ENCODE data around the gene NTRK1. TPM values are rescaled to one million over a fixed set of nuclear protein-coding genes. Genes with fewer than 3 reads are reported as not detected.

The NTRK1 gene
- total RNA-seq, 4 donors from 2014 or later = 0.09 to 0.57 TPM; not detected in 2

DNA sequence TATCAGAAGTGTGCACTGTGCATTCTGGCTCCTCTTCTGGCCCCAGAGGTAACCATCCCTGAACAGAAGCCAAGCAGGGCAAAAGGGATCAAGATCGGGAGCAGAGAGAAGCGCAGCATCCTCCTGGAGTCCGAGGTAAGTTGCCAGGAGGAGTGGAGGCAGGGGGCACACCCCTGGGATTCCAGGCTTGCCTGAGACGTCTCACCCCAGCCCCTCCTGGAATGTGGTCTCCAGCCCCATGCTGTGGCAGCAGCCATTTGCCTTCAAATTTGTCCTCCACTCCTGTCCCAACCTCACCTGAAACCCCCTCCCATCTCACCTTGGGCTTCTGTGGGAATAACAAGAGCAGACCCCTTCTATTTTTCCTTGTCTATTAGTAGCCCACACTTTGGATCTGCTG, 69.8 kb downstream of the NTRK1 start:
- DNase-seq = no peak
- 0 to 20% methylated on average over 1 of the region's 4 CpGs for WGBS, 2 donors
- no peak for TF ChIP-seq POLR2A (IDR thresholded peaks at IDR 0.05)
- TF ChIP-seq, protein P1, sequence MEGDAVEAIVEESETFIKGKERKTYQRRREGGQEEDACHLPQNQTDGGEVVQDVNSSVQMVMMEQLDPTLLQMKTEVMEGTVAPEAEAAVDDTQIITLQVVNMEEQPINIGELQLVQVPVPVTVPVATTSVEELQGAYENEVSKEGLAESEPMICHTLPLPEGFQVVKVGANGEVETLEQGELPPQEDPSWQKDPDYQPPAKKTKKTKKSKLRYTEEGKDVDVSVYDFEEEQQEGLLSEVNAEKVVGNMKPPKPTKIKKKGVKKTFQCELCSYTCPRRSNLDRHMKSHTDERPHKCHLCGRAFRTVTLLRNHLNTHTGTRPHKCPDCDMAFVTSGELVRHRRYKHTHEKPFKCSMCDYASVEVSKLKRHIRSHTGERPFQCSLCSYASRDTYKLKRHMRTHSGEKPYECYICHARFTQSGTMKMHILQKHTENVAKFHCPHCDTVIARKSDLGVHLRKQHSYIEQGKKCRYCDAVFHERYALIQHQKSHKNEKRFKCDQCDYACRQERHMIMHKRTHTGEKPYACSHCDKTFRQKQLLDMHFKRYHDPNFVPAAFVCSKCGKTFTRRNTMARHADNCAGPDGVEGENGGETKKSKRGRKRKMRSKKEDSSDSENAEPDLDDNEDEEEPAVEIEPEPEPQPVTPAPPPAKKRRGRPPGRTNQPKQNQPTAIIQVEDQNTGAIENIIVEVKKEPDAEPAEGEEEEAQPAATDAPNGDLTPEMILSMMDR (IDR thresholded peaks at IDR 0.05) = no peak
- H3K4me3 ChIP-seq = no peak overlapping the region
- H3K4me1 ChIP-seq = peaks cover 7 to 21% (median 10%) of the 10 kb centered on the region in 3 donors
- H3K27ac ChIP-seq = no peak overlapping the region
- peaks cover 0 to 6% (median 0%) of the 10 kb centered on the region in 3 donors for H3K36me3 ChIP-seq
- intact Hi-C loops (cut with DNase I) = no loop called here
- H3K27me3 ChIP-seq = peaks cover 3 to 54% (median 12%) of the 10 kb centered on the region in 4 donors
- no peaks in the 10 kb centered on the region for H3K9me3 ChIP-seq

Other genes starting within 250 kb of the NTRK1 start
- gene HAPLN2, start 241.4 kb upstream of the NTRK1 start, total RNA-seq = under 1 TPM in 1 of 4 donors, not detected in 3; 0.18 TPM
- gene BCAN, start 218.7 kb upstream of the NTRK1 start, total RNA-seq = not detected
- 1 to 10 TPM; 3.5 to 8.0 (median 5.4) TPM for gene NES, start 183.5 kb upstream of the NTRK1 start, total RNA-seq
- 100 to 1,000 TPM; 149 to 916 (median 441) TPM for gene CRABP2, start 155.3 kb upstream of the NTRK1 start, total RNA-seq
- 10 to 100 TPM in 3 of 4 donors, 1 to 10 TPM in 1; 9.7 to 44.9 (median 17.6) TPM for gene METTL25B, start 132.4 kb upstream of the NTRK1 start, total RNA-seq
- gene ISG20L2, start 132.1 kb upstream of the NTRK1 start, total RNA-seq = 10 to 100 TPM; 22.3 to 32.8 (median 28.4) TPM
- 10 to 100 TPM; 39.5 to 45.8 (median 42.3) TPM for gene MRPL24, start 119.8 kb upstream of the NTRK1 start, total RNA-seq
- gene HDGF, start 109.2 kb upstream of the NTRK1 start, total RNA-seq = 100 to 1,000 TPM; 180 to 278 (median 236) TPM
- 10 to 100 TPM; 35.6 to 42.6 (median 38.3) TPM for gene PRCC, start 93.3 kb upstream of the NTRK1 start, total RNA-seq
- 1 to 10 TPM in 2 of 4 donors, under 1 TPM in 1, not detected in 1; 0.32 to 2.0 (median 1.7) TPM for gene SH2D2A, start 44.0 kb upstream of the NTRK1 start, total RNA-seq
- gene INSRR, start 1.7 kb upstream of the NTRK1 start, total RNA-seq = not detected
- 1 to 10 TPM; 1.1 to 4.6 (median 2.7) TPM for gene PEAR1, start 32.9 kb downstream of the NTRK1 start, total RNA-seq
- not detected for gene LRRC71, start 59.8 kb downstream of the NTRK1 start, total RNA-seq
- 10 to 100 TPM; 15.5 to 24.2 (median 19.4) TPM for gene ARHGEF11, start 184.9 kb downstream of the NTRK1 start, total RNA-seq
- gene ETV3L, start 238.9 kb downstream of the NTRK1 start, total RNA-seq = not detected

Measured in esophagus squamous epithelium (tissue), 5 donors.